NCI-H748 treated with DMSO at 0.1 percent for 48 hours (cell line): ENCODE data around the gene CHN1.

Experiments used
- DNase-seq: peaks from one replicate; lab custom pipeline; 2025; lab: John Stamatoyannopoulos, UW

The CHN1 gene

GRCh38 chr2:174971868-174972781 is 33.1 kb downstream of the CHN1 start:
- DNase-seq: no peak

- DNase-seq: no peak
Measured at GRCh38 chr2:174970092-174970491, 35.1 kb downstream of the CHN1 start.

- no peak for DNase-seq
Measured at GRCh38 chr2:174969091-174969734, 36.0 kb downstream of the CHN1 start.

GRCh38 chr2:174967691-174968260 is 37.4 kb downstream of the CHN1 start:
- DNase-seq: no peak

- DNase-seq: no peak
Measured at GRCh38 chr2:174967086-174967485, 38.1 kb downstream of the CHN1 start.

- peak; percentile 25 for DNase-seq
Measured at GRCh38 chr2:174965992-174966744, 39.0 kb downstream of the CHN1 start.

- no peak for DNase-seq
Measured at GRCh38 chr2:174965551-174965950, 39.6 kb downstream of the CHN1 start.

GRCh38 chr2:174964404-174964803 is 40.8 kb downstream of the CHN1 start:
- DNase-seq: no peak

GRCh38 chr2:174963437-174964400 is 41.5 kb downstream of the CHN1 start:
- no peak for DNase-seq

GRCh38 chr2:174959787-174960186 is 45.4 kb downstream of the CHN1 start:
- no peak for DNase-seq

GRCh38 chr2:174957050-174957449 is 48.1 kb downstream of the CHN1 start:
- DNase-seq: no peak

- DNase-seq: peak; percentile 33
Measured at GRCh38 chr2:174952607-174953006, 52.6 kb downstream of the CHN1 start.

GRCh38 chr2:174951745-174952144 is 53.4 kb downstream of the CHN1 start:
- DNase-seq: no peak

- no peak for DNase-seq
Measured at GRCh38 chr2:174949988-174950687, 55.0 kb downstream of the CHN1 start.

- DNase-seq: no peak
Measured at GRCh38 chr2:174945601-174946260, 59.5 kb downstream of the CHN1 start.

- no peak for DNase-seq
Measured at GRCh38 chr2:174939046-174939445, 66.1 kb downstream of the CHN1 start.

GRCh38 chr2:174931724-174932123 is 73.5 kb downstream of the CHN1 start:
- DNase-seq: no peak

- no peak for DNase-seq
Measured at GRCh38 chr2:174929786-174930185, 75.4 kb downstream of the CHN1 start.

- DNase-seq: no peak
Measured at GRCh38 chr2:174925046-174925784, 80.0 kb downstream of the CHN1 start.
